Naive thymus-derived CD8-positive, alpha-beta T cell (primary cell): ENCODE data around the gene MIDN. TPM values are rescaled to one million over a fixed set of nuclear protein-coding genes. Genes with fewer than 3 reads are reported as not detected.

Experiments
- ATAC-seq, 2 donors: fragments of 150-1000 bp; cut with Tn5 transposase in 1 of 2; sonication (Bioruptor Pico), chemical (Tn5 transposase) in 1 of 2; 1 replicate in 1 of 2; 2 replicates in 1 of 2; pipeline ENCODE4 v1.10.0; 2021; ENCODE audit warnings: mild to moderate bottlenecking in 2 of 2, moderate library complexity in 2 of 2
- POLR2A ChIA-PET: fragments of 350-600 bp; sonication (Branson Sonifier 250); formaldehyde crosslinking; loops from one replicate; lab custom pipeline; 2021; ENCODE audit warnings: antibody characterized with exemption; lab: Charles Lee
- DNase-seq, 10 donors: peaks; one replicate each; pipeline versions ENCODE4 v3.0.0 to v3.0.0-alpha.2; 2020 to 2022
- H3K27ac Mint-ChIP-seq, 10 donors: one replicate each; pipeline ENCODE4 v1.8.0; 2020 to 2022; ENCODE audit warnings: mild to moderate bottlenecking in 10 of 10, mixed read lengths in 10 of 10, moderate library complexity in 4 of 10, inconsistent platforms in 1 of 10
- H3K27me3 Mint-ChIP-seq, 5 donors: one replicate each; pipeline ENCODE4 v1.8.0; 2021 to 2022; ENCODE audit warnings: mixed read lengths in 5 of 5
- H3K36me3 Mint-ChIP-seq, 3 donors: one replicate each; pipeline ENCODE4 v1.8.0; 2020 to 2022; ENCODE audit warnings: mixed read lengths in 3 of 3, mild to moderate bottlenecking in 2 of 3, inconsistent platforms in 1 of 3
- H3K4me1 Mint-ChIP-seq, 4 donors: one replicate each; pipeline ENCODE4 v1.8.0; 2021 to 2022; ENCODE audit warnings: mixed read lengths in 4 of 4
- H3K4me3 Mint-ChIP-seq, 10 donors: one replicate each; pipeline ENCODE4 v1.8.0; 2020 to 2022; ENCODE audit warnings: mild to moderate bottlenecking in 10 of 10, mixed read lengths in 10 of 10, moderate library complexity in 6 of 10, inconsistent platforms in 1 of 10
- H3K9me3 Mint-ChIP-seq, 9 donors: one replicate each; pipeline ENCODE4 v1.8.0; 2020 to 2022; ENCODE audit warnings: mixed read lengths in 9 of 9, mild to moderate bottlenecking in 3 of 9, inconsistent platforms in 1 of 9, moderate library complexity in 1 of 9
- polyA plus RNA-seq, 3 donors: library from polyadenylated mRNA; unstranded; fragments of 300-500 nt; fragmentation: Illumina TruSeq; gene quantifications; one replicate each; pipeline ENCODE4 v1.2.3, GENCODE V29; 2021
- total RNA-seq, 8 experiments: library from RNA in 2 of 8; stranded (reverse) in 2 of 8; gene quantifications; one replicate each; pipeline ENCODE4 v1.2.3 and lab custom pipeline; 2021 to 2026

MIDN gene
- total and polyA plus RNA-seq, 5 experiments from 2014 or later = 1.1 to 35.4 (median 8.2) TPM

GRCh38 chr19:1278074-1278473 is 29.7 kb downstream of the MIDN start:
- peaks cover 0 to 38% (median 9%) of the 10 kb centered on the region in 3 donors for H3K36me3 Mint-ChIP-seq
- H3K4me3 Mint-ChIP-seq = peak overlapping the region in 3 of 10 donors; percentile 15 to 45 (median 30)
- H3K27ac Mint-ChIP-seq = peak overlapping the region in 5 of 10 donors; percentile 48 to 79 (median 68)
- peaks cover 0 to 2% (median 0%) of the 10 kb centered on the region in 5 donors for H3K27me3 Mint-ChIP-seq
- no peaks in the 10 kb centered on the region for H3K9me3 Mint-ChIP-seq
- POLR2A ChIA-PET = interaction anchor here (0.6 to 3.1 kb wide), 6 partner anchors 9 to 167 kb away, joined by 3 to 28 read pairs (median 3); partner anchors contain the start of gene CIRBP
- no peak for ATAC-seq
- DNase-seq = no peak
- H3K4me1 Mint-ChIP-seq = peaks cover 15 to 35% (median 33%) of the 10 kb centered on the region in 4 donors

GRCh38 chr19:1278713-1279660 is 30.6 kb downstream of the MIDN start:
- peak overlapping the region in 1 of 10 donors; percentile 19 for H3K4me3 Mint-ChIP-seq
- POLR2A ChIA-PET = interaction anchor here (0.9 to 3.1 kb wide), 6 partner anchors 8 to 93 kb away, joined by 3 to 28 read pairs (median 4); partner anchors contain the start of gene CIRBP
- peaks cover 10 to 27% (median 25%) of the 10 kb centered on the region in 4 donors for H3K4me1 Mint-ChIP-seq
- H3K36me3 Mint-ChIP-seq = peaks cover 0 to 29% (median 3%) of the 10 kb centered on the region in 3 donors
- peak overlapping the region in 2 of 10 donors; percentile 43 to 55 for H3K27ac Mint-ChIP-seq
- H3K27me3 Mint-ChIP-seq = peaks cover 0 to 5% (median under 1%) of the 10 kb centered on the region in 5 donors
- no peak for ATAC-seq
- no peak for DNase-seq
- no peaks in the 10 kb centered on the region for H3K9me3 Mint-ChIP-seq

- Mint-ChIP-seq H3K4me3 (peak overlapping the region in 8 of 10 donors; percentile 19 to 86 (median 50)), H3K27me3 (peaks cover 7 to 13% (median 9%) of the 10 kb centered on the region in 5 donors), H3K4me1 (peaks cover 10 to 28% (median 23%) of the 10 kb centered on the region in 4 donors), H3K9me3 (no peaks in the 10 kb centered on the region), H3K36me3 (peaks cover 0 to 32% (median 0%) of the 10 kb centered on the region in 3 donors), H3K27ac (peak overlapping the region in 7 of 10 donors; percentile 55 to 88 (median 73))
- POLR2A ChIA-PET = interaction anchor here (0.6 to 3.1 kb wide), 6 partner anchors 9 to 311 kb away, joined by 3 to 28 read pairs (median 4); partner anchors contain the start of gene CIRBP
- ATAC-seq (no peak), DNase-seq (peak; percentile 58 to 86 (median 75))
Measured at GRCh38 chr19:1279782-1280341, 31.5 kb downstream of the MIDN start.

- Mint-ChIP-seq H3K4me3 (no peak overlapping the region), H3K4me1 (peaks cover 10 to 30% (median 23%) of the 10 kb centered on the region in 4 donors), H3K27me3 (peaks cover 9 to 18% (median 12%) of the 10 kb centered on the region in 5 donors), H3K36me3 (peaks cover 0 to 31% (median 0%) of the 10 kb centered on the region in 3 donors), H3K27ac (peak overlapping the region in 2 of 10 donors; percentile 65 to 83), H3K9me3 (no peaks in the 10 kb centered on the region)
- POLR2A ChIA-PET = interaction anchor here (1.2 to 2.0 kb wide), 3 partner anchors 12 to 90 kb away, joined by 5 to 8 read pairs (median 6); partner anchors contain the start of gene CIRBP
- ATAC-seq (no peak), DNase-seq (no peak)
Measured at GRCh38 chr19:1280636-1281568, 32.5 kb downstream of the MIDN start.

- Mint-ChIP-seq H3K27me3 (peaks cover 9 to 24% (median 16%) of the 10 kb centered on the region in 5 donors), H3K27ac (peak overlapping the region in 1 of 10 donors; percentile 24), H3K4me3 (no peak overlapping the region), H3K9me3 (no peaks in the 10 kb centered on the region), H3K36me3 (peaks cover 0 to 29% (median 0%) of the 10 kb centered on the region in 3 donors), H3K4me1 (peaks cover 8 to 30% (median 23%) of the 10 kb centered on the region in 4 donors)
- no peak for ATAC-seq
- POLR2A ChIA-PET = no interaction called here
- DNase-seq = no peak
Measured at GRCh38 chr19:1281569-1282287, 33.3 kb downstream of the MIDN start.

- ATAC-seq (no peak), DNase-seq (no peak)
- H3K4me1 Mint-ChIP-seq = peaks cover 5 to 23% (median 21%) of the 10 kb centered on the region in 4 donors
- no peaks in the 10 kb centered on the region for H3K9me3 Mint-ChIP-seq
- POLR2A ChIA-PET = interaction anchor here (0.8 kb wide), 1 partner anchor 13 kb away, joined by 3 read pairs; the partner anchor contains the start of gene CIRBP
- no peak overlapping the region for H3K27ac Mint-ChIP-seq
- no peak overlapping the region for H3K4me3 Mint-ChIP-seq
- H3K27me3 Mint-ChIP-seq = peaks cover 9 to 26% (median 16%) of the 10 kb centered on the region in 5 donors
- peaks cover 0 to 23% (median 0%) of the 10 kb centered on the region in 3 donors for H3K36me3 Mint-ChIP-seq
Measured at GRCh38 chr19:1282588-1283206, 34.3 kb downstream of the MIDN start.

GRCh38 chr19:1283207-1283916 is 35.0 kb downstream of the MIDN start:
- Mint-ChIP-seq H3K27ac (no peak overlapping the region), H3K27me3 (peaks cover 9 to 30% (median 20%) of the 10 kb centered on the region in 5 donors), H3K4me1 (peaks cover 5 to 20% (median 17%) of the 10 kb centered on the region in 4 donors), H3K9me3 (no peaks in the 10 kb centered on the region), H3K4me3 (no peak overlapping the region), H3K36me3 (peaks cover 0 to 18% (median 0%) of the 10 kb centered on the region in 3 donors)
- DNase-seq = no peak
- POLR2A ChIA-PET = interaction anchor here (0.6 to 0.8 kb wide), 2 partner anchors 14 to 240 kb away, joined by 3 read pairs; partner anchors contain the start of genes CIRBP and PLK5
- ATAC-seq = no peak

- Mint-ChIP-seq H3K27ac (no peak overlapping the region), H3K4me1 (peaks cover 5 to 20% (median 16%) of the 10 kb centered on the region in 4 donors), H3K4me3 (peak overlapping the region in 4 of 10 donors; percentile 3 to 74 (median 38)), H3K9me3 (no peaks in the 10 kb centered on the region), H3K36me3 (peaks cover 0 to 14% (median 0%) of the 10 kb centered on the region in 3 donors), H3K27me3 (peaks cover 9 to 31% (median 20%) of the 10 kb centered on the region in 5 donors)
- POLR2A ChIA-PET = interaction anchor here (0.6 kb wide), 1 partner anchor 240 kb away, joined by 3 read pairs; the partner anchor contains the start of gene PLK5
- DNase-seq (no peak), ATAC-seq (no peak)
Measured at GRCh38 chr19:1283917-1284292, 35.5 kb downstream of the MIDN start.

- Mint-ChIP-seq H3K9me3 (no peaks in the 10 kb centered on the region), H3K27ac (peak overlapping the region in 3 of 10 donors; percentile 17 to 56 (median 28)), H3K36me3 (peaks cover 0 to 11% (median 0%) of the 10 kb centered on the region in 3 donors), H3K4me1 (peaks cover 5 to 20% (median 15%) of the 10 kb centered on the region in 4 donors), H3K27me3 (peaks cover 9 to 36% (median 20%) of the 10 kb centered on the region in 5 donors), H3K4me3 (peak overlapping the region; percentile 28 to 74 (median 62))
- no peak for ATAC-seq
- POLR2A ChIA-PET = interaction anchor here (0.5 to 0.8 kb wide), 2 partner anchors 16 to 1916 kb away, joined by 3 read pairs; partner anchors contain the start of gene CIRBP
- no peak for DNase-seq
Measured at GRCh38 chr19:1284293-1284978, 36.1 kb downstream of the MIDN start.
